HUDEP-2 (cell line): ENCODE results near the gene PRR23B.
"Not testable (repeated sequence)": the region's sequence is repeated elsewhere in the genome, so short reads cannot be mapped to it uniquely, and the experiment has no call there.

Experiments
- DNase-seq, 76 experiments: peaks; one replicate each; lab custom pipeline; 2025; ENCODE audit not compliant: unreplicated experiment in 76 of 76; lab: John Stamatoyannopoulos, UW

The PRR23B gene

DNA sequence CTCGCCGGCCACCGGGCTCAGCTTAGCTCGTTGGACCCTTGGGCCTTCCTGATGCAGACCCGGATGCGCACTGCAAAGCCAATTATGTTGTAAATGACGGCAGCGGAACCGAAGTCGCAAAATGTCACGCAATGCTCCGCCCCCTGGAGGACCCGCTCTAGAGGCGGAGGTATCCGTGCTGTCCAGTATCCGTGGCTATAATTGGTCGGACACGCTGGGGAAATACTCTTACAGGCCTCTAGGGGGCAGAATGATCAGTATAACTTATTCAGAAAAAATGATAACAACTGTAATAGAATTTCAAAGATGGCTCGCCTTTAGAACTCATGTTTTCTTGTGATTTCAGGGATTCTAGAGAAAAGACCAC is at the start of gene PRR23B:
Gene PRR23B (minus strand): TSS at position 59 of the 367 bp plus-strand sequence. CDS start 265 bp downstream, outside the sequence.
- DNase-seq = peak in 1 of 76 experiments; percentile 14

- no peak for DNase-seq
Observed at GRCh38 chr3:139062918-139063317, 42.2 kb upstream of the PRR23B start.

GRCh38 chr3:139052802-139053600 is 32.3 kb upstream of the PRR23B start:
- DNase-seq = no peak

- DNase-seq = no peak
Observed at GRCh38 chr3:139044366-139045210, 23.9 kb upstream of the PRR23B start, which contains the start of gene PRR23C. TSS of gene PRR23C (minus strand) at chr3:139044892. CDS start at chr3:139044620, 272 bp downstream.

DNA sequence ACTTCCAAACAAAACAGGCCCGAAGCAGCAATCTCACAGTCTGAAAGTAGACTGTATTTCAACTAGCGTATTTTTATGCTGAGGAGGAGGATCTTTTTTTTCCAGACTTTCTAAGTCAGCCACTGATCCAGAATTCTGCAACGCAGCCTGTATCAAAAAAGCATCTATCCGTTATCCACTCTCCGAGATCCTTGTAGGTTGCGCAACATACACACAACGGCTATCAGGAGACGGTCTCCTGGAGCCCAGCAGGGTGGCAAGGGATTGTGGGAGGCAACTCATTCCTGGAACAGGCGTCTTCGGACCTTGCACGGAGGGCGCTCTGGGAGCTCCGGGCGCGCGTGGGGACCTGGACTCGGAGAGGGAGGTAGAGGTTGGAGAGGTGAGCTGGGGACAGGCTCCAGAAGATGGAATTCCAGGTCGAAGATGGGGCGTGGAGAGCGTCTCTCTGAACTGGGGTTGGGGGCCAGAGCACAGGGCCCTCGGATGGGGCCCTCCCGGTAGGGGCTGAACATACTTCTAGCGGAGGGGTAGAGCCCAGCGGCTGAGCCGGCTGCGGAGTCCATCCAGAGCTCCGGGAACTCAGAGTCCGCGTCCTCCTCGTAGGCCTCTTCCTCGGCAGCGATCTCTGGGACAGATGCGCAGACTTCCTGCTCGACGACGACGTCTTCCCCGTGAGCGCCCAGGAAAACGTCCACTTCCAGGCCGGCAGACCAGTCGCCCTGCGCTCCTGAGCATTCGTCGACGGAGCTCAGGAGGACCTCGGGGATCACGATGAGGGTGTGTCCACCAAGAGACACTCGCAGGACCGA is 23.0 kb upstream of the PRR23B start:
- DNase-seq = no peak

DNA sequence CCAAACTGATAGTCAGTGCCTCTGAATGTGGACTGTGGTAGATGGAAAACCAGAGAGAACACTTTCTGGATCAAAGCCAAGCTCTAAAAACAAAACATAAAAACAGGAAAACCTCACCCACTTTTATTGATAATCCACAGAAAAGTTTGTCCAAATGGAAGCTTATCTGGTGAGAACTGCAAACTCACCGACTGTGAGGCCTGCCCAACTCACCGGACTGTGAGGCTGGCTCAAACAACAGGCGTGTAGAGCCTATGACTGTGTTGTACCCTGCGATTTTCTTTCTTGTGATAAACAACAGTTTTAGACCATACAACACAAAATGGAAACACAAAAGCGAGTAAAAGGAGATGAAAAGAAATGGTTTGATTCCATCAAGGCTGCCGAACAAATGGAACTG is 16.8 kb upstream of the PRR23B start:
- DNase-seq = no peak

DNA sequence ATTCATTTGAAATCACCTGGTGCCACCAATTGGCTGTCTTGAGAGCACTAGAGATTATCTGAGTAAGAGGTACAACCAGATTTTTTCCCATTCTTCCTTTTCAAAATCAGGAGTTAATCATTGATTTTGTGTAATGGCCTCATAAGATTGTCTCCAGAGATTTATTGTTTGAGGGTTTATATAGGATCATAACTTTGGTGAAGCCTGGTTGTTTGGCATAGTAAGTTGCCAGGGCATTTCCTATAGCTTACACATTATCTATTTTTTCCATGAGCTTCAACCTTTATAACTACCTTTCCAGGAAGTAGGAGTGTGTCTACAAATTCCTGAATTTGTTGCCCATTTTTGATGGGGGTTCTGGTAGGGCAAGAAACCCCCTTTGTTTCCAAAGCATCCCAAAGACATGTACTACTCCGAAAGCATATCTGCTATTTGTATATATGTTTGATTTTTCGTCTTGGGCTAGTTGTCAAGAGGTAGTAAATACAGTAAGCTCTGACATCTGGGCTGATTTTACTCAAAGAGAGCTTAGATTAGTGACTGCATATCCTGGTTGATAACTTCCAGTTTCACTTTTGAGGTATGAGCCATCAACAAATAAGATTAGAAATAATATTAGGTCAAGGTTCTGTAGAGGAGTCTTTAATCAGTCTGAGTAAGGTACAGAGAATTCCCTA is 11.7 kb upstream of the PRR23B start:
- no peak for DNase-seq

DNA sequence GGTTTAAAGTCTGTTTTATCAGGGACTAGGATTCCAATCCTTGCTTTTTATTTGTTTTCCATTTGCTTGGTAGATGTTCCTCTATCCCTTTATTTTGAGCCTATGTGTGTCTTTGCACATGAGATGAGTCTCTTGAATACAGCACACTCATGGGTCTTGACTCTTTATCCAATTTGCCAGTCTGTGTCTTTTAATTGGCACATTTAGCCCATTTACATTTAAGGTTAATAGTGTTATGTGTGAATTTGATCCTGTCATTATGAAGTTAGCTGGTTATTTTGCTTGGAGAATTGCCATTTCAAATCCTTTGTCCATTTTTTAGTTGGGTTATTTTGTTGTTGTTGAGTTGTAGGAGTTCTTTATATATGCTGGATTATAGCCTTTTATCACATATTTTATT is 9.8 kb upstream of the PRR23B start:
- not testable (repeated sequence) for DNase-seq

DNA sequence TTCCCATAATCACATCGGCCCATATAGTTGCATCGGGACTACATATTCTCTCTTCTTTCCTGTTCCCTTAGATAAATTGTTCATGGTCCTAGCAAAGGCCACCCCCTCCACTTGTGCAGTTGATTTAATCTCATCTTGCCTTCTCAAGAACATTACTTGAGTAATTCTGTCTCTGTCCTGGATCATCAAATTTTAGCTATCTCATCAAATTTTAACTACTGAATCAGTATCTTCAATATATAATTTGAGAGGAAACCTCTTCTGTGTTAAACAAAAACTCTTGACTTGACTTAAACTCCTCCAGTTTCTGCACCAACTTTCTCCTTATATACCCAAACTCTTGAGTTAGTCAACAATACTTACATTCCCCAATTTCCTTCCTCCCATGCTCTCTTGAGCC is 4.2 kb upstream of the PRR23B start:
- DNase-seq = no peak

- no peak for DNase-seq
Observed at GRCh38 chr3:139020036-139020867, 474 bp downstream of the PRR23B start.

- DNase-seq = no peak
Observed at GRCh38 chr3:139016430-139017048, 4.2 kb downstream of the PRR23B start.

DNA sequence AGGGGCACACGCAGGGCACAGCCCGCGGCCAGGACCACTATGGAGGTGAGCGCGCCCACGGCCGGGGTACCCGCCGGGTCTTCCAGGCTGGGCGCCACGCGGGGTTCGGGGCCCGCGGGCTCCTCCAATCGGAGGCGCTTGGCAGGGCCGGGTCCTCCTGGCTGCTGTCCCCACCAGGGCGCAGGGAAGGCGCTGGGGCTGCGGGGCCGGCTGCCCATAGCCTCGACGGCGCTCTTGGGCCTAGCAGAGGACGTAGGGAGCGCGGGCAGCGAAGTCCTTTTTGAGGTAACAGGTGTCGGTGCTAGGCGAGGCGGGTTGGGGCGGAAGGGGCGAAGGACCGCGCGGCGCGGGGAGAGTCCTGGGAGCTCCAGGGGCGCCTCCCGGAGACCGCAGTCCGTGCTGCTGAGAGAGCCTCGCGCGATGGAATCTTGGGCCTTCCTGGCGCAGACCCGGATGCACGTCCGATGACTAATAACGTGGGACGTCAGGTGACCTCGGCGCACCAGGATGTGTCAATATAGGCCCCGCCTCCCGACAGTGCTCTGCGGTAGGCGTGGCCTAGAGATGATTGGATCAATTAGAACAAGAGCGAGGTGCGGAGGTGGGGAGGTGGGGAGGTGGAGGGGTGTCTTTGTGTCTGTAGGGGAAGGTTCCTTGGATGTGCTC is 14.5 kb downstream of the PRR23B start, which contains the start of gene PRR23A:
Gene PRR23A (minus strand): TSS at position 218 of the 666 bp plus-strand sequence. CDS start 0 bp downstream, at position 218.
- DNase-seq = no peak

DNA sequence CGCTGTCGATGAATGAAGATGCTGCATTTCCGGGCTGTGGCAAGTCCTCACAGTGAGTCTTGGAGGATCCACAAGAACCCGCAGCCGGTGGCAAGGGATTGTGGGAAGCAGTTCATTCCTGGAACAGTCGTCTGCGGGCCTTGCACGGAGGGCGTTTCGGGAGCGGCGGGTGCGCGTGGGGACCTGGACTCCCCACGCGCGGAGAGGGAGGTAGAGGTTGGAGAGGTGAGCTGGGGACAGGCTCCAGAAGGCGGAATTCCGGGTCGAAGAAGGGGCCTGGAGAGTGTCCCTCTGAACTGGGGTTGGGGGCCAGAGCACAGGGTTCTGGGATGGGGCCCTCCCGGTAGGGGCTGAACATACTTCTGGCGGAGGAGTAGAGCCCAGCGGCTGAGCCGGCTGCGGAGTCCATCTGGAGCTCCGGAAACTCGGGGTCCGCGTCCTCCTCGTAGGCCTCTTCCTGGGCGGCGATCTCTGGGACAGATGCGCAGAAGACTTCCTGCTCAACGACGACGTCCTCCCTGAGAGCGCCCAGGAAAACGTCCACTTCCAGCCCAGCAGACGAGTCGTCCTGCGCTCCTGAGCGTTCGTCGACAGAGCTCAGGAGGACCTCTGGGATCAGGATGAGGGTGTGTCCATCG is 15.3 kb downstream of the PRR23B start:
- no peak for DNase-seq

GRCh38 chr3:138995706-138996105 is 25.0 kb downstream of the PRR23B start:
- DNase-seq = no peak

GRCh38 chr3:138987181-138987580 is 33.5 kb downstream of the PRR23B start:
- no peak for DNase-seq

DNA sequence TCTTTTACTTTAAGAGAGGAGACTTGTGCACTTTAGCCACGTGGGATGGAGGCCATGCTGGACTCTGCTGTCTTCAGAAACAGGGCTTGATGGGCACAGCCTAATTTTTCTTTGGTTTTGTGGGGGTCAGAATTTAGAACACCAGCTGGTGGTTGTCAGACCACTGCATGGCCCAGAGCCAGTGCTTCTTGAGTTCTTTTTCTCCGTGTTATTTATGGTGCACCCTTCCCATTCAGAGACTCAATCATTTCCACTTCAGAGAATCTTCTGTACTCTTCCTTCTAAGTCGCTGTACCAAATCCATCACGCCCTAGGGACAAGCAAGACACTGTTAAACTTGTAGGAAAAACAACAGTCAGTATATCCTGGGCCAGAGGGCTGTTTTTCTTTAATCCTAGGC is 34.8 kb downstream of the PRR23B start:
- no peak for DNase-seq

DNA sequence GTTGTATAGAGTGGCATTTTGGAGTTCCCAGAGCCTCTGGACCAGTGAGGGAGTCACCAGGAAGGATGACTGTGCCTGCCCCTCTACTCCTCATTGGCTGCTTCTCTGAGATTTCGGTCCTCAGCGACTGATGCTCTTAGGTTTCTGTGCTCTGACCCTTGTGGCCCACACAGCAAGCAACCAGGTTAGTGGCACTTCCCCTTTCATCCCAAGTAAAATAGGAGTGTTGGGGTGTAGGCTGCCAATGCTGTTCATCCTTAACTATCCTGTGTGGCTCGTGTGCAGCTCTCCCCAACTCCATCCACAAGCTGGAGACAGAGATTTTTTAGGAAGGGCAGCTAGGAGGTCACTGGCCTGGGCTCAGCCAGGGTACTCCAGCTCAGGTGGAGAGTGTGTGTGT is 35.9 kb downstream of the PRR23B start:
- no peak for DNase-seq

GRCh38 chr3:138976047-138976446 is 44.7 kb downstream of the PRR23B start:
- DNase-seq = no peak
